ENCODE data around the gene PSMC2.
"Not testable (repeated sequence)": the region's sequence is repeated elsewhere in the genome, so short reads cannot be mapped to it uniquely, and the experiment has no call there.

The PSMC2 gene

DNA sequence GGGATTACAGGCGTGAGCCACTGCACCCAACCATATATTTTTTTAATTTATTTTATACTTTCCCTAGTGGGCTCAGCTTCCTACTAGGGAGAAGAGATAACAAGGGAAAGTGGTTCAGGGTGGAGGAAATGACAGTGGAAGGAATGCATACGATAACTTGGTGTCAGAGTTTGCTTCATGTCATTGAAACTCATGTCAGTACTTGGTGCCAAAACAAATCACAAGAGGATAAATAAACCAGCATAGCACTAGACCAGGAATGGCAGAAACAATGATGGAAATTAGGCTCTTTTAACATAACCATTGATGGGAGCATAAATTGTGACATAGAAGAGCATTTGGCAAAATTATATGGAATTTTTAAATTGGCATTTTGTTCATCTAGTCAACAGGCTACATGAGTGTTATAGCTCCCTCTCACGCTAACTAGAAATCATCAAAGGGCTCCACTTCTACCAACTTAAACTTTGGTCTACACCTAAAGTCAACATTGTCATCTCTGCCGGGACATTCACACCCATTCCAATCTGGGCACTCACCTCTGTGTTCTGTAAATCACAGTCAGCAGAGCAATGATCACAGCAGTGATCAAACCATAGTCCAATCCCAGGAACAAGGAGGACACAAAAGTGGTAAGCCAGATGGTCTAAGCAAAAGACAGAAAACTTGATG lies 41.2 kb downstream of the PSMC2 start:
- no peaks in the 10 kb centered on the region for H3K9me3 Mint-ChIP-seq
- H3K4me1 Mint-ChIP-seq (ENCODE audit: low read depth), result no peaks in the 10 kb centered on the region
- peaks cover 3% of the 10 kb centered on the region for H3K27me3 Mint-ChIP-seq
- H3K27ac Mint-ChIP-seq, result no peak overlapping the region
- no peaks in the 10 kb centered on the region for H3K36me3 Mint-ChIP-seq (ENCODE audit: low read depth)
- no peak overlapping the region for H3K4me3 Mint-ChIP-seq
- intact Hi-C loops (cut with micrococcal nuclease), result no loop called here

DNA sequence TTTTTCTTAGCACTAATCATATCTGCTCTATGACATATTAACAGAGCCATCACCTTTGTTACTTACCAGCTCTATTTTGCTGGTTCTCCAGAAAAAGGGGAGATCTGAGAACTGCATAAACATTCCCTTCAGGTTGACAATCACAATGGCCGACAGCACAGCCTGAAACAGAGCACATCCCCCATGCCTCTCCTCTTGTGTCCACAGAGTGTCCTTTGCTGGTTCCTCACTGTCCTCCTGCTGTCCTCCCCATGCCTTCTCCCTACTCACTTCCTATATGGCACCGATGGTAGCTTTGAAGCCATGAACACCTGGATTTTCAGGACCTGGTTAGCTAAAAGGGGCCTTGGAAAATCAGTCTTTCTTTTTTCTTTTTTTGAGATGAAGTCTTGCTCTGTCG lies 41.8 kb downstream of the PSMC2 start:
- Mint-ChIP-seq H3K36me3 (ENCODE audit: low read depth) (no peaks in the 10 kb centered on the region), H3K9me3 (no peaks in the 10 kb centered on the region), H3K4me1 (ENCODE audit: low read depth) (no peaks in the 10 kb centered on the region), H3K27ac (no peak overlapping the region), H3K27me3 (peaks cover 3% of the 10 kb centered on the region), H3K4me3 (no peak overlapping the region)
- intact Hi-C loops (cut with micrococcal nuclease), result no loop called here

DNA sequence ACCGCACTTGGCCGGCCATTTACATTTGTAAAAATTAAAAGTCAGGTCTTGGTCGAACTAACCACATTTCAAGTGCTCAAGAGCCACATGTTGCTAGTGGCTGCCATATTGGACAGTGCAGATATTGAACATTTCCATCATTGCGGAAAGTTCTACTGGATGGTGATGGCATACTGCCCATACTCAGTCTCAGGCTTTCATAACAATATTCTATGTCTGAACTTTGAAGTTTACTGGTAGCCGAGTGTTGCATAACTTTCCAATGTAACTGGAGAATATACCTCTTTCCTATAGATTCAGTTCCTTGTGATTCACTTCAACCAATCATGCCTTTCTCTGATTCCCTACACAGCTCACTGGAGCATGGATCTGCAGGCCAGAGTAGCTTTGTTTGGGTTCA lies 43.7 kb downstream of the PSMC2 start:
- H3K4me3 Mint-ChIP-seq, result no peak overlapping the region
- no peaks in the 10 kb centered on the region for H3K4me1 Mint-ChIP-seq (ENCODE audit: low read depth)
- H3K27ac Mint-ChIP-seq, result no peak overlapping the region
- no peaks in the 10 kb centered on the region for H3K9me3 Mint-ChIP-seq
- H3K27me3 Mint-ChIP-seq, result peaks cover 3% of the 10 kb centered on the region
- no peaks in the 10 kb centered on the region for H3K36me3 Mint-ChIP-seq (ENCODE audit: low read depth)
- intact Hi-C loops (cut with micrococcal nuclease), result no loop called here

DNA sequence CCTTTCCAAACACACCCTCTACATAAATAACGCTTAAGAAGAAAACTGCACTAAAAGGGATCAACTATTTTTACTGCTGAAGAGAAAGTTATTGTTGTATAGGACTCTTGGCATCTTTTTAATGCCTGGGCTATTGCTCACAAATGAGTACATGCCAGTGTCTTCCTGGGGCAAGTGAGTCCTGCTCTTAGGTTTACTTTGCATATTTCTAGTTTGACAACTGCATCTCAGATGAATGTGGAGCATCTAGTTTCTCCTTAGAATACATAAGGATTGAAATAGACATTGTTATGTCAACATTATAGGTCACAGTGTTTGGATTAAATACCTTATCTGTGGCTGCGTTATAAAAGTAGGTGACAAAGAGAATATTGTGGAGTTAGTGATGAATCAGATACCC lies 44.5 kb downstream of the PSMC2 start:
- Mint-ChIP-seq H3K4me3 (no peak overlapping the region), H3K27me3 (peaks cover 3% of the 10 kb centered on the region), H3K27ac (no peak overlapping the region), H3K9me3 (no peaks in the 10 kb centered on the region), H3K36me3 (ENCODE audit: low read depth) (no peaks in the 10 kb centered on the region), H3K4me1 (ENCODE audit: low read depth) (peaks cover 6% of the 10 kb centered on the region)
- intact Hi-C loops (cut with micrococcal nuclease), result no loop called here

DNA sequence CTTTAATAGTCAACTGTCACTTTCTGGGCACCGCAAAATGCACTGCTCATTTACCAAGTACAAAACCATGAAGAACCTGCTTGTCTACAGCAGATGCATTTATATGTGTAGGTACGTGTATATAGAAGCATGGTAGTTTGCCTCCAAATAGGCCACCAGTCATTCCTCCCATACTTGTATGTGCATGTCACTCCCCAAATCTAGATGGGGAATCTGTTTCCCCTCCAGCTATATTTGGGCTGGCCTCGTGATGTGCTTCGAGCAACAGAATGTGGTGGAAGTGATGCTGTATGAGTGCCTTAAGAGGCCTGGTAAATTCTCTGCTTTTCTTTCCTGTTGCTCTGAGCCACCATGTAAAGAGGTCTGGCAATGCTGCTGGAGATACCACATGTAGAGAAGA lies 47.1 kb downstream of the PSMC2 start:
- Mint-ChIP-seq H3K27ac (no peak overlapping the region), H3K36me3 (ENCODE audit: low read depth) (no peaks in the 10 kb centered on the region), H3K4me1 (ENCODE audit: low read depth) (peaks cover 6% of the 10 kb centered on the region), H3K9me3 (no peaks in the 10 kb centered on the region), H3K27me3 (peaks cover under 1% of the 10 kb centered on the region), H3K4me3 (no peak overlapping the region)
- intact Hi-C loops (cut with micrococcal nuclease), result no loop called here

DNA sequence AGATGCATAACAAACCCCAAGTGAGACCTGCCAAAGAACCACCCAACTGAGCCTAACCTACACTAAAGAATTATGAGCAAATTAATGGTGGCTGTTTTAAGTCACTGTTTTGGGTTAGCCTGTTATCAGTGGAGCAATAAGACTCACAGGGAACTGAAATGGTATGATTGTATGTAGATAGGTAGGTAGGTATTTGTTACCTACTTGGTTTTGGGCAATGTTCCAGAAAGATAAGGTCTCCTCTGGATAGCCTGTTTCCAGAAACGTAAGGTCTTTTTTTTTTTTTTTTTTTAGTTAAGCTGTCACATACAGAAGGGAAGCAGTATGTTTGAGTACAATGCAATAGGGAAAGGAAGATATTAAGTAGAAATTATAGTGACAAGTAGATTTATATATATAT lies 47.6 kb downstream of the PSMC2 start:
- intact Hi-C loops (cut with micrococcal nuclease), result no loop called here
- H3K9me3 Mint-ChIP-seq, result no peaks in the 10 kb centered on the region
- no peaks in the 10 kb centered on the region for H3K36me3 Mint-ChIP-seq (ENCODE audit: low read depth)
- peaks cover 6% of the 10 kb centered on the region for H3K4me1 Mint-ChIP-seq (ENCODE audit: low read depth)
- no peak overlapping the region for H3K27ac Mint-ChIP-seq
- H3K27me3 Mint-ChIP-seq, result no peaks in the 10 kb centered on the region
- no peak overlapping the region for H3K4me3 Mint-ChIP-seq

DNA sequence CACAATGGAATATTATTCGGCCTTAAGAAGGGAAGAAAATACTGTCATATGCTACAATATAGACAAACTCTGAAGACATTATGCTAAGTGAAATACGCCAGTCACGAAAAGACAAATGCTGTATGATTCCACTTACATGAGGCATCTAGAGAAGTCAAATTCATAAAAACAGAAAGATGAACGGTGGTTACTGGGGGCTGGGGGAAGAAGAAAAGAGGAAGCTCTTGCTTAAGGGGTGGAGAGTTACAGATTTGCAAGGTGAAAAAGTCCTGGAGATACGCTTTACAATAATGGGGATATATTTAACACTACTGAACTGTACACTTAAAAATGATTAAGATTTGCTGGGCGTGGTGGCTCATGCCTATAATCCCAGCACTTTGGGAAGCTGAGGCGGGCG lies 49.0 kb downstream of the PSMC2 start:
- intact Hi-C loops (cut with micrococcal nuclease), result no loop called here
- H3K4me1 Mint-ChIP-seq (ENCODE audit: low read depth), result peaks cover 6% of the 10 kb centered on the region
- H3K36me3 Mint-ChIP-seq (ENCODE audit: low read depth), result no peaks in the 10 kb centered on the region
- no peak overlapping the region for H3K27ac Mint-ChIP-seq
- H3K27me3 Mint-ChIP-seq, result no peaks in the 10 kb centered on the region
- no peak overlapping the region for H3K4me3 Mint-ChIP-seq
- H3K9me3 Mint-ChIP-seq, result no peaks in the 10 kb centered on the region

DNA sequence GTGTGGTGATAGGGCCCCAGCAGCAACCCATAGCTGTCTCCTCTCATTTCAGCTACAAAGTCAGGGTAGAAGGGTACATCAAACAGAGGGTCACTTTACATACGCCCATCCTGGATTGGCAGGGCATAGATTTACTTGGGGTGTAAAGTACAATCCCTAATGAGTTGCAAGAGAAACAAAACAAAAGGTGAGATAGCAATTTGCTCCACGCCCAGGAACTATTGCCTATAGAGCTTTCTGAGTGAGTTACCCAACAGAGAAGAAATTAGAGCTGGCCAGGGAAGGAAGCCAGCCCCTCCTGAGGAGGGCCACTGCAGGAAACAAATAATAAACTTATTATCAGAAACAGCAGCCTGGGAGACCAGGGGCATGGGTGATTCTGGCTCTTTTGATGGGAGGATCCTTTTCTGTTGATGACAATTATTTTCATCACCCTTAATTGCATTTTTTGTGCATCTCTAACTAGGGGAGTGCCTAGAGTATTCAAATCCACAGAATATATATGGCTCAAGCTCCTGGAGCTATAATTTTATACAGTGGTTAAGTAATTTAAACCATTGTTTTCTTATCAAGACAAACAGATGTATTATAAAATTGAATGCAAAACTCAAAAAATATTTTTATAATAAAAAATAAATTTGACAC lies 51.2 kb downstream of the PSMC2 start:
- no peaks in the 10 kb centered on the region for H3K9me3 Mint-ChIP-seq
- intact Hi-C loops (cut with micrococcal nuclease), result no loop called here

DNA sequence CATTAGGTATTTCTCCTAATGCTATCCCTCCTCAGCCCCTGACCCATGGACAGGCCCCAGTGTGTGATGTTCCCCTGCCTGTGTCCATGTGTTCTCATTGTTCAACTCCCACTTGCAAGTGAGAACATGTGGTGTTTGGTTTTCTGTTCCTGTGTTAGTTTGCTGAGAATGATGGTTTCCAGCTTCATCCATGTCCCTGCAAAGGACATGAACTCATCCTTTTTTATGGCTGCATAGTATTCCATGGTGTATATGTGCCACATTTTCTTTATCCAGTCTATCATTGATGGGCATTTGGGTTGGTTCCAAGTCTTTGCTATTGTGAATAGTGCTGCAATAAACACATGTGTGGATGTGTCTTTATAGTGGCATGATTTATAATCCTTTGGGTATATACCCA lies 52.2 kb downstream of the PSMC2 start:
- H3K27ac Mint-ChIP-seq; intact Hi-C loops (cut with micrococcal nuclease); H3K9me3 Mint-ChIP-seq; H3K36me3 Mint-ChIP-seq (ENCODE audit: low read depth); H3K4me3 Mint-ChIP-seq; H3K4me1 Mint-ChIP-seq (ENCODE audit: low read depth); H3K27me3 Mint-ChIP-seq: not testable (repeated sequence)

More for the DNA sequence above, 51.2 kb downstream of the PSMC2 start:
- Mint-ChIP-seq H3K4me3 (no peak overlapping the region), H3K27ac (no peak overlapping the region), H3K36me3 (ENCODE audit: low read depth) (no peaks in the 10 kb centered on the region), H3K4me1 (ENCODE audit: low read depth) (peaks cover 6% of the 10 kb centered on the region), H3K27me3 (peaks cover 7% of the 10 kb centered on the region)

DNA sequence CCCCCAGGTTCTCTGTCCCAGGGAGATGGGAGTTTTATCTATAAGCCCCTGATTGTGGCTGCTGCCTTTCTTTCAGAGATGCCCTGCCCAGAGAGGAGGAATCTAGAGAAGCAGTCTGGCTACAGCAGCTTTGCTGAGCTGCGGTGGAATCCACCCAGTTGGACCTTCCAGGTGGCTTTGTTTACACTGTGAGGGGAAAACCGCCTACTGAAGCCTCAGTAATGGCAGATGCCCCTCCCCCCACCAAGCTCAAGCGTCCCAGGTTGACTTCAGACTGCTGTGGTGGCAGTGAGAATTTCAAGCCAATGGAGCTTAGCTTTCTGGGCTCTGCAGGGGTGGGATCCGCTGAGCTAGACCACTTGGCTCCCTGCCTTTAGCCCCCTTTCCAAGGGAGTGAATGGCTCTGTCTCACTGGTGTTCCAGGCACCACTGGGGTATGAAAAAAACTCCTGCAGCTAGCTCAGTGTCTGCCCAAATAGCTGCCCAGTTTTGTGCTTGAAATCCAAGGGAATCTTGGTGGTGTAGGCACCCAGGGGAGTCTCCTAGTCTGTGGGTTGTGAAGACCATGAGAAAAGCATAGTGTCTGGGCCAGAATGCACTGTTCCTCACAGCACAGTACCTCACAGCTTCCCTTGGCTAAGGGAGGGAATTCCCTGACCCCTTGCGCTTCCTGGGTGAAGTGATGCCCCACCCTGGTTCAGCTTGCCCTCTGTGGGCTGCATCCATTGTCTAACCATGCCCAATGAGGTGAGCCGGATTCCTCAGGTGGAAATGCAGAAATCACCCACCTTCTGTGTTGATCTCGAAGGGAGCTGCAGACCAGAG lies 58.6 kb downstream of the PSMC2 start:
- H3K36me3 Mint-ChIP-seq (ENCODE audit: low read depth); H3K9me3 Mint-ChIP-seq; H3K4me3 Mint-ChIP-seq; intact Hi-C loops (cut with micrococcal nuclease); H3K4me1 Mint-ChIP-seq (ENCODE audit: low read depth); H3K27ac Mint-ChIP-seq: not testable (repeated sequence)
- H3K27me3 Mint-ChIP-seq, result peaks cover 11% of the 10 kb centered on the region

DNA sequence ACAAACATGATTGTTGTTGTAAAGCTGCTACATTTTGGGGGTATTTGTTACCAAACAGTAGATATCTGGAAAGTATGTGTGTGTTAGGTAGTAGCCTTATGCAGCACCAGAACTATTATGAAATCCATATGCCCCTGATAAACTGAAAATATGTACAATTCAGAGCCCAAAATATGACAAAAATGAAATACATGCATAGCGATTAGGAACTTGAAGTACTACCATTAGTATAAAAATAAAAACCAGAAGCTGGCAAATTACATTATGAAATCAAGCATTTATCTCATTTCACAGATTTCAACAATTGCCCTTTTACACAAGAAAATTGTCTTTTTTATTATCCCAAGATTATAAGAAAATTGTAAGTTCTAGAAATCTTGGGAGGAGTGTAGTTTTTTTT lies 64.7 kb downstream of the PSMC2 start:
- intact Hi-C loops (cut with micrococcal nuclease), result no loop called here
- H3K27me3 Mint-ChIP-seq, result no peaks in the 10 kb centered on the region

DNA sequence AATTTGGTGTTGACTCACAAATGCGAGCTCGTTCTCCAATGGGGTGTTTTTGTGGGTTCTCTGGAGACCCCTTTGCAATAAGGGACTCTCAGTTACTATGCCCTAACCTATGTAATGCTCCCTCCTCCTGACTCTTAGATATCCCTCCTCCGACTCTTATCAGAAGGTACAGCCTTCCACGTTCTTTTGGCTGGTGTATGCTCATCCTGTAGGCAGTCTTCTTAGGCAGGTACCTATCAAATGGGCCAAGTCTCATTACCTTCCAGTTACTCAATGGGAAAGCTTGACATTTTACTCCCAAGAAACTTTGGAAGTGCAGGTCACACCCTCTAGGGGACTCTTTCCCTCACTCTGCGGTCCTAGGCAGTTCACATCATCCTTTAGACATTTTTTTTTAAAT lies 66.0 kb downstream of the PSMC2 start:
- H3K36me3 Mint-ChIP-seq (ENCODE audit: low read depth), result no peaks in the 10 kb centered on the region
- no peaks in the 10 kb centered on the region for H3K27me3 Mint-ChIP-seq
- H3K4me3 Mint-ChIP-seq, result no peak overlapping the region
- H3K27ac Mint-ChIP-seq, result no peak overlapping the region
- no peaks in the 10 kb centered on the region for H3K9me3 Mint-ChIP-seq
- H3K4me1 Mint-ChIP-seq (ENCODE audit: low read depth), result peaks cover 6% of the 10 kb centered on the region
- intact Hi-C loops (cut with micrococcal nuclease), result no loop called here

More for the DNA sequence above, 64.7 kb downstream of the PSMC2 start:
- Mint-ChIP-seq H3K4me1 (ENCODE audit: low read depth) (no peaks in the 10 kb centered on the region), H3K36me3 (ENCODE audit: low read depth) (no peaks in the 10 kb centered on the region), H3K9me3 (no peaks in the 10 kb centered on the region), H3K27ac (no peak overlapping the region), H3K4me3 (no peak overlapping the region)

DNA sequence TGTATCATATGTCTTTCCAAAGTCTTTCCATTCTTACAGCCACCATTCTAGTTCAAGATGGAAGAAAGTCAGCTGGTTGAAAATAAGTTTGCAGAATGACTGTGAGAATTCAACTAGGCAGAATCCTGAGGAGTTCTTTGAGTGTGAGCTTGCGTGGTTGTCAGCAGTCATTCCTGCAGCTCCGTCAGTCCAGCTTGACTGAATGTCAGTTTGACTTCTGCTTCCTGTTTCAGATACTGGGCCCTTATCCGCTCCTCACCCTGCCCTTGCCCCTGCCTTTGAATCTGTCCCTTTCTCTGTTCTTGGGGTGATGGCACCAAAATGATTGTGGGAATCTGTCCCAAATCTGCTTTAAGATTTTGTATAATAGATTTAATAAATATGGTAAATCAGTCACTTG lies 70.8 kb downstream of the PSMC2 start:
- no peaks in the 10 kb centered on the region for H3K27me3 Mint-ChIP-seq
- H3K36me3 Mint-ChIP-seq (ENCODE audit: low read depth), result no peaks in the 10 kb centered on the region
- no peaks in the 10 kb centered on the region for H3K9me3 Mint-ChIP-seq
- intact Hi-C loops (cut with micrococcal nuclease), result no loop called here
- peaks cover 6% of the 10 kb centered on the region for H3K4me1 Mint-ChIP-seq (ENCODE audit: low read depth)
- no peak overlapping the region for H3K4me3 Mint-ChIP-seq
- H3K27ac Mint-ChIP-seq, result no peak overlapping the region

Data from dendritic cell treated with granulocyte-macrophage colony-stimulating factor and Interleukin-4, amounts not matched to agents 40 ng/mL and 50 ng/mL, for 4 days (primary cell).